ENCODE data around the gene OR4C16.

OR4C16 gene

GRCh38 chr11:55571828-55572227 is at the start of gene OR4C16:
TSS of gene OR4C16 (plus strand) at chr11:55572128. CDS start at chr11:55572128, 0 bp downstream.
- no peak for DNase-seq (ENCODE audit: insufficient read length, low spot score)
- no peak for FAIRE-seq

- DNase-seq (ENCODE audit: insufficient read length, low spot score) (no peak), FAIRE-seq (no peak)
Measured at GRCh38 chr11:55554169-55554568, 17.8 kb upstream of the OR4C16 start, which contains the start of gene OR4C15. TSS of gene OR4C15 (plus strand) at chr11:55554469. CDS start at chr11:55554469, 0 bp downstream.

GRCh38 chr11:55572548-55572947 is 620 bp downstream of the OR4C16 start:
- no peak for FAIRE-seq

GRCh38 chr11:55607545-55607944 is 35.6 kb downstream of the OR4C16 start, which contains the start of gene OR4C11:
TSS of gene OR4C11 (minus strand) at chr11:55607645. CDS start at chr11:55604373, 3,272 bp downstream.
- FAIRE-seq, result no peak
- DNase-seq (ENCODE audit: insufficient read length, low spot score), result no peak

More at GRCh38 chr11:55572548-55572947, 620 bp downstream of the OR4C16 start:
- DNase-seq (ENCODE audit: insufficient read length, low spot score), result no peak

All from GM19239 (cell line).